MG63 (cell line): ENCODE measurements around the gene DEF6. TPM values are rescaled to one million over a fixed set of nuclear protein-coding genes. Genes with fewer than 3 reads are reported as not detected.

ENCODE experiments used
- DNase-seq: peaks from one replicate; pipeline ENCODE4 v3.0.0-alpha.2; 2020
- H3K27me3 ChIP-seq: fragments of 250-450 bp; sonication (Bioruptor Pico); 2 replicates; pipeline ENCODE4 v1.5.1; 2020; ENCODE audit warnings: mild to moderate bottlenecking, moderate library complexity
- H3K36me3 ChIP-seq: fragments of 250-450 bp; sonication (Bioruptor Pico); 2 replicates; pipeline ENCODE4 v1.5.1; 2020; ENCODE audit warnings: mild to moderate bottlenecking, moderate library complexity
- H3K4me3 ChIP-seq: fragments of 250-450 bp; sonication (Bioruptor Pico); 2 replicates; pipeline ENCODE4 v1.5.1; 2020; ENCODE audit warnings: mild to moderate bottlenecking, moderate library complexity
- H3K9me3 ChIP-seq: fragments of 250-450 bp; sonication (Bioruptor Pico); 2 replicates; pipeline ENCODE4 v1.5.1; 2020; ENCODE audit warnings: mild to moderate bottlenecking, moderate library complexity
- total RNA-seq: library from RNA; depleted of rRNA; stranded (reverse); fragments of >200 nt; shearing (Covaris generic); gene quantifications from 2 replicates; pipeline ENCODE4 v1.2.3, GENCODE V29; 2014; ENCODE audit warnings: low replicate concordance; rRNA removed

DEF6 gene, protein sequence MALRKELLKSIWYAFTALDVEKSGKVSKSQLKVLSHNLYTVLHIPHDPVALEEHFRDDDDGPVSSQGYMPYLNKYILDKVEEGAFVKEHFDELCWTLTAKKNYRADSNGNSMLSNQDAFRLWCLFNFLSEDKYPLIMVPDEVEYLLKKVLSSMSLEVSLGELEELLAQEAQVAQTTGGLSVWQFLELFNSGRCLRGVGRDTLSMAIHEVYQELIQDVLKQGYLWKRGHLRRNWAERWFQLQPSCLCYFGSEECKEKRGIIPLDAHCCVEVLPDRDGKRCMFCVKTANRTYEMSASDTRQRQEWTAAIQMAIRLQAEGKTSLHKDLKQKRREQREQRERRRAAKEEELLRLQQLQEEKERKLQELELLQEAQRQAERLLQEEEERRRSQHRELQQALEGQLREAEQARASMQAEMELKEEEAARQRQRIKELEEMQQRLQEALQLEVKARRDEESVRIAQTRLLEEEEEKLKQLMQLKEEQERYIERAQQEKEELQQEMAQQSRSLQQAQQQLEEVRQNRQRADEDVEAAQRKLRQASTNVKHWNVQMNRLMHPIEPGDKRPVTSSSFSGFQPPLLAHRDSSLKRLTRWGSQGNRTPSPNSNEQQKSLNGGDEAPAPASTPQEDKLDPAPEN
- 0.33 TPM in 1 of 2 replicates, not detected in the other for total RNA-seq

DNA sequence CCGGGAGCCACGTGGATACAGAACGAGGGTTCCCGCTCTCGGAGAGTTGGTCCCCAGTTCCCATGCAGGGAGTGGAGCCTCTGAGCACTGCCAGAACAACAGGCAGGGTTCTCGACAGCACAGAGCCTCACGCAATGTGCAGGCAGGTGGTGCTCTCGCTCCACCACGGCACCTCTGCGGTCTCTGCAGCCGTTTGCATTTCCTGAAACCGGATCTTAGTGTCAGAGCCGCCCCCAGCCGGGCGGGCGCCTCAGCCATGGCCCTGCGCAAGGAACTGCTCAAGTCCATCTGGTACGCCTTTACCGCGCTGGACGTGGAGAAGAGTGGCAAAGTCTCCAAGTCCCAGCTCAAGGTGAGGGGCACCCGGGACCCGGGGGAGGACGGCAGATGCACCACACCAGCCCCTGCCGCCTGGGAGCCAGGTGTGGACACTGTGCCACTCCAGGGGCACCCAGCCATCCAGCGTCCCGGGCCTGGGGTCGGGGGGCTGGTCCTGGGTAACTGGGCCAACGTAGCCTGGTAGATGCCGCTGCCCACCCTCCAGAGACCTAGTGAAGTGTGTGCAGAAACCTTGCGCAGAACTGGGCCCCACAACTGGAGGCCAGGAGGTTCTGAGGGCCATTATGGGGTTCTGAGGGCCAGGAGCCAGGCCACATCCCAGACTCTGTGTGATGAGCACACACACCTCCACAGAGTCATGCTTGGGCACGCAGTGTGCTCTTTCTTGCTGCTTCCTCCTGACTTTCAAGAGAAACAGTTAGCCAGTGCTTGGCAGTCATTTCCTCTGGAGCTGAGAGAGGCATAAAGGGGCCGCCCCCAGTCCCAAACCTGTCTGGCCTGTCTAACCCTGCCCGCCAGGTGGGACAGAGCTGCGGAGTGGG is at the start of gene DEF6:
DEF6 (plus strand) TSS at position 218 of the 881 bp plus-strand sequence; CDS start at position 257, 39 bp downstream.
- peaks cover 5% of the 10 kb centered on the region for H3K36me3 ChIP-seq
- DNase-seq: no peak
- no peaks in the 10 kb centered on the region for H3K9me3 ChIP-seq
- no peak within 1 kb of the TSS for H3K4me3 ChIP-seq
- no peaks in the 10 kb centered on the region for H3K27me3 ChIP-seq

DNA sequence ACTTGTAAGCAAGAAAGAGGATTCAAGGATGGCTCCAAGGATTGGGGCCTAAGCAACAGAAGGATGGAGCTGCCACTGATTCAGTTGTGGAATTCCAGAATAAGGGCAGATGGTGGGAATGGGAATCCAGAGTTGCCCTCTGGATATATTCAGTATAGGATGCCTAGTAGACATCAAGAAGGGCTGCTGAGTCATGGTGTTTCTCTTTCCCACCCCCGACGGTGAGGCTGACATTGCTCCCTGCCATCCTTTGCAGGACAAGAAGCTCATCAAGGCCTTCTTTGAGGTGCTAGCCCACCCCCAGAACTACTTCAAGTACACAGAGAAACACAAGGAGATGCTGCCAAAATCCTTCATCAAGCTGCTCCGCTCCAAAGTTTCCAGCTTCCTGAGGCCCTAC is 49.3 kb upstream of the DEF6 start:
- H3K4me3 ChIP-seq: no peak overlapping the region
- H3K9me3 ChIP-seq: no peaks in the 10 kb centered on the region
- H3K36me3 ChIP-seq: peaks cover 5% of the 10 kb centered on the region
- DNase-seq: no peak
- H3K27me3 ChIP-seq: no peaks in the 10 kb centered on the region

DNA sequence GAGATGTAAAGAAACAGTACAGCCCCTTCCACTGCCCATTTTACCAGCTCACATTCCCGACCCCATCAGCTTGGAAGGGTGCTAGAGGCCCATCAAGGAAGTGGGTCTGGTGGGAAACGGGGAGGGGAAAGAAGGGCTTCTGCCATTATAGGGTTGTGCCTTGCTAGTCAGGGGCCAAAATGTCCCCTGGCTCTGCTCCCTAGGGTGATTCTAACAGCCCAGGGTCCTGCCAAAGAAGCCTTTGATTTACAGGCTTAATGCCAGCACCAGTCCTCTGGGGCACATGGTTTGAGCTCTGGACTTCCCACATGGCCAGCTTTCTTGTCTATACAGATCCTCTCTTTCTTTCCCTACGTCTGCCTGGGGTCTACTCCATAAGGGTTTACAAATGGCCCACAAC is 48.7 kb upstream of the DEF6 start:
- peaks cover 5% of the 10 kb centered on the region for H3K36me3 ChIP-seq
- DNase-seq: no peak
- H3K4me3 ChIP-seq: no peak overlapping the region
- no peaks in the 10 kb centered on the region for H3K9me3 ChIP-seq
- H3K27me3 ChIP-seq: no peaks in the 10 kb centered on the region

DNA sequence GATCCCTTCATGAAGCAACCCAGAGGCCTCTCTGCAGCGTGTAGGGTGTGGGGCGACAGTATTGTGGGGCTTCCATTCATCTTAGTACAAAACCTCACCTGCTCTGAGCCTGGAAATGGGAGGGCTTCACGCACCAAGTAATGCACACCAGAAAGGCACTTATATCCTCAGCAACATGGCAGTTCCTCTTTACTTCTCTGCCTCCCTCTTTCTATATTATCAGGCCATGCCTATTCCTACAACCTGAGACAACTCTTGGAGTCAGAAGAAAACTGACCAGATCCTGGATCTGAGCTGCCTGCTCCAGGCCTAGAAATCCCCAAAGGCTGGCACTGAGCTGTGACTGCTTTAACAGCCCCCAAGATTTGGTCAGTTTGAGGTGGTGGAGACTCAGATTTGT is 45.7 kb upstream of the DEF6 start:
- DNase-seq: no peak
- Histone ChIP-seq H3K27me3 (no peaks in the 10 kb centered on the region), H3K36me3 (peaks cover under 1% of the 10 kb centered on the region), H3K9me3 (no peaks in the 10 kb centered on the region), H3K4me3 (no peak overlapping the region)

DNA sequence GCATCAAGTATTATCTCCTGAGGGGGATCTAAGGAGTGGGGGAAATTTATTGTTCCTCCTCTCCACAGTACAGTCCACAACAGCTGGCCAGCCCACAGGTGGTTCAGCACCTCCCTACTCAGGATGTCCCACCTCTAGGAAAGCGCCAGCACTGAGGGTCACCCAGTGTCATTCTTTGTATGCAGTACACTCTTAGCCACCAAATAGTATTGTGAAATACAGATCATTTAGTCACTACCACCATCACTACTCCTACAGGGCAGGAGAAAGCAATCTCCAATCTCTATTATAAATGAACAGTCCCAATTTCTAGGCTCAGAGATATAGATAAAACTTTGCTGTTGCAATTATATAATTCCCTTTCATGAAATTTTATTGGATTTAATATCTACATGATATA is 44.4 kb upstream of the DEF6 start:
- Histone ChIP-seq H3K27me3 (no peaks in the 10 kb centered on the region), H3K4me3 (no peak overlapping the region), H3K9me3 (no peaks in the 10 kb centered on the region), H3K36me3 (no peaks in the 10 kb centered on the region)
- DNase-seq: no peak

DNA sequence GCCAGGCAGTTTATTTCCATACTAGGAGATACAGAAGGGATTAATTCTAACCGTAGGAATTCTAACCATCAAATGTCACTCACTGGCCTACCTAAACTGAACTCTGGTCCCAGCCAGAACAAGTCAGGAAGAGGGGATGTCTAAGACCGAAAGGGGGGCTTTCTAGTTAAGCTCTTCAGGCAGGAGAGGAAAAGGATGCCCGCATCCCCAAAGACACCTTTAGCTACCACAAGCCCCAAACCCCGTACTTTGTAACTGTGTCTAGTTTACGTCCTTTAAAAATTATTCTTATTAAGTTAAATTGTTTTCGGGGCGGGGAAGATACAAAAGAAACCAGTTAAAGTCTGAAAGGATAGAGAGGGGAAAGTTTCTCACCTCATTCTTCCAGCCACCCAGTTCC is 39.3 kb upstream of the DEF6 start:
- no peak for DNase-seq
- Histone ChIP-seq H3K36me3 (no peaks in the 10 kb centered on the region), H3K9me3 (no peaks in the 10 kb centered on the region), H3K27me3 (no peaks in the 10 kb centered on the region), H3K4me3 (peak overlapping the region; percentile 89)

DNA sequence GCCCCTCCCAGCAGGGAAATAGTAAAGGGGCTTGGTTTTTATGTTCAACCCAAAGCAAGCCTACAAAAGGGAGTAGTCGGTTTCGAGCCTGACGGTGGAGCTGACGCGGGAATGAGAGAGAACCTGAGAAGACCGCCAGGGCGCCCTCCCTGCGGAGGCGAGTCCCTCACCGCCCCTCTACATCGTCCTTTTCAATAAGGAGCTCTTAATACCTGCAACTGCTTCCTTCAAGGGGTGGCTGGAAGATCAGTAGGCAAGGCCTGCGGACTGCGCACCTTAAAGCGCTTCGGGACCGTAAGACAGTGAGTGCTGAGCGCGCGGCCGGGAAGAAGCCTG is 38.8 kb upstream of the DEF6 start:
- Histone ChIP-seq H3K4me3 (peak overlapping the region; percentile 89), H3K9me3 (no peaks in the 10 kb centered on the region), H3K27me3 (no peaks in the 10 kb centered on the region), H3K36me3 (no peaks in the 10 kb centered on the region)
- DNase-seq: peak; percentile 33

DNA sequence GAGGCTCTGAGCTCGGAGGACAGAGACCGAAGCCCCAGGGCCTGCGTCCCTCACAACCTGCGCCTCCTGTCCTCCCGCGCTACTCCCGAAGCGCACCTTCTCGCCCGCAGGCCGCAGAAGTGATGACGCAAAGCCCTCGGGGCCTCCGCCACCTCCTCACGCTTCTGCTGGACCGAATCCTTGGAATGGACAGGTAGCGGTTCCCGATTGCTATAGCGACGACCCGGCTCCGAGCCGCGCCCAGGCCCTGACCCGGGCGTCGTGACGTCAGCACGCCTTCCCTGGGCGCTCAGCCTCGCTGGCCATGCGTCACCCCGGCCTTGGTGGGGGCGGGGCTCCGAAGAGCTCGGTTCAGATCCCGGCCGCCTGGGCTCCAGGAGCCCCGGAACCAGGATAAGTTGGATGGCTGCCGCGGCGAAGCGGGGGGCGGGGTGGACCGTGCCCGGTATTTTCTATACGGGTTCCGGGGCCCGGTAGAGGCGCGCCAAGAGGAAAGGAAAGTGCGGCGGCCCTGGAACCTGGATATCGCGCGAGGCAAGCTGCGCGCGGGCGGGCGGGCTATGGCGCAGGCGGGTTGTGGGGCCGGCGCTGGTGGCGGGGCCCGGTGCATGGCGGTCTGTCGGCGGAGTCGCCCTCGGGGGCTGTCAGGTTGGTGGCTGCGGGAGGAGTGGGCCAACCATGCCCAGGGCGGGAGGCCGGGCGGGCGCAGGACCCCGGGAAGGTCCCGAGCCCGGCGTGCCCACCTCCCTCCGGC is 38.2 kb upstream of the DEF6 start, which contains the start of gene ZNF76:
ZNF76 (plus strand) TSS at position 542 of the 754 bp plus-strand sequence. CDS start 21,417 bp downstream, outside the sequence.
- Histone ChIP-seq H3K27me3 (no peaks in the 10 kb centered on the region), H3K9me3 (no peaks in the 10 kb centered on the region), H3K4me3 (peak within 1 kb of the TSS; percentile 89), H3K36me3 (no peaks in the 10 kb centered on the region)
- DNase-seq: peak; percentile 97

DNA sequence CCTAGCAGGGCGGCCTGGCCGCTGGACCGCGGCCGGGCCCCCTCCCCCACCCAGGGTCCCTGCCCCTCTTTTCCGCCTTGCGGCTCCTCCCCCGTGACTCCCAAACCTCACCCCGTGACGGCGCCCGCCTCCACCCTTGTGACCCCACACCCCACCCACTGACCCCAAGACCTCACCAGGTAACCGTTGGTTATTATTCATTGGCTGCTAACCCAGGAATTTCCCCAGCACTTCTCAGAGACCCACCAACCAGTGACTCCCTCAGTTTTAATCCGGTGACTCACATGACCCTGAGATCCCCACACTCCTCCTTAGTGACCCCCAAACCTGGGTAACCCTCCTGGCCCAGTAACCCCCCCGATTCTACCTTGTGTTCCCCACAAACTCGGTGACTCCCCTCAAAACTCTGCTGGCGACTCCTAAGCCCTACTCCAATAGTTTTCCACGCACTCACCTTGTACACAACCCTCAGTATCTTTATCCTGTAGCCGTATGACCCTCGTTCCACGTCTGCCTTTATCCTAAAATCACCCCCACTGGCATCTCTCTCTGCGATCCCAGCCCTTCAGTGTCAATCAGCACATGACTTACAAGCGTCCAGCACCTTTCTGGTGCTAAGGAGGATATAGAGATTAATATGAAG is 37.5 kb upstream of the DEF6 start:
- no peaks in the 10 kb centered on the region for H3K36me3 ChIP-seq
- peak; percentile 71 for DNase-seq
- H3K9me3 ChIP-seq: no peaks in the 10 kb centered on the region
- no peaks in the 10 kb centered on the region for H3K27me3 ChIP-seq
- H3K4me3 ChIP-seq: peak overlapping the region; percentile 89

DNA sequence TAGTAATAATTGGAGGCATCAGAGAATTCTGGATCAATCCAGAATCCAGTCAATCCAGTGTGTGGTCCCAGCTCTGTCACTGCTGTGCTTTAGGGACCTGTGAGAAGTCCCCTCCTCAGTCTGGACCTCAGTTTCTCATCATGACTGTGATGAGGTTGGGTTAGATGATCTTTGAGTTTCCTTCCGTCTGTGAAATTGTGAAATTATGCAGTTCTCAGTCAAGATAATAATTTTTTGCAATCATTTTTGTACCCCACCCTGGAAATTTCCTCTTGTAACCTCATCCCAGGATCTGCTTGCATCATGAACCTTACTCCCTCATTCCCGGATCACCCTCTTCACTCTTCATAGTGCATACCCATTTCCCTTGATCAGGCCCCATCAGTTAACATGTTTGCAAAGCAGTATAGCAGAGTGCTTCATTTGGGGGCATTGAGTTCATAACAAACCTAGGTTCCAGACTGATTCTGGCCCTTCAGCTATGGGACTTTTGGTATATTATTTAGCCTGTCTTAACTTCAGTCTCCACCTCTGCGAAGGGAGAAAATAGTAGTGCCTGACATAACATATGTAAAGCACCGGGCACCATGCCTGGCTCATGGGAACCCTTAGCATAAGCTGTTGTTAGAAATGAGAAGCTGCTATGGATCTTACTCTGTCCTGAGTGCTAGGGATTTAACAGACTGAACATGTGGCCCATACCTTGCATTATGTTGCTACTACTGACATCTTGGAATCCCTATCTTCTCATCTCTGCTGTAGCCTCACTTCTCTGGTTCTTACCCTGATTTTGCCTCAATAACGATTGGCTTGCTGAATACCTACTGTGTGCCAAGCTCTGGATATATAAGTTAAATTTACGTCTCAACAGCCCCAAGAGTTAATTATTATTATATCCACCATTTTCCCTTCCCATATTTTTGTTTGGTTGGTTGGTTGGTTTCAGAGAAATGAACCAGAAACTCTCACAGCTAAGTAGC is 36.7 kb upstream of the DEF6 start:
- H3K4me3 ChIP-seq: peak overlapping the region; percentile 89
- H3K27me3 ChIP-seq: no peaks in the 10 kb centered on the region
- no peaks in the 10 kb centered on the region for H3K36me3 ChIP-seq
- DNase-seq: no peak
- no peaks in the 10 kb centered on the region for H3K9me3 ChIP-seq

DNA sequence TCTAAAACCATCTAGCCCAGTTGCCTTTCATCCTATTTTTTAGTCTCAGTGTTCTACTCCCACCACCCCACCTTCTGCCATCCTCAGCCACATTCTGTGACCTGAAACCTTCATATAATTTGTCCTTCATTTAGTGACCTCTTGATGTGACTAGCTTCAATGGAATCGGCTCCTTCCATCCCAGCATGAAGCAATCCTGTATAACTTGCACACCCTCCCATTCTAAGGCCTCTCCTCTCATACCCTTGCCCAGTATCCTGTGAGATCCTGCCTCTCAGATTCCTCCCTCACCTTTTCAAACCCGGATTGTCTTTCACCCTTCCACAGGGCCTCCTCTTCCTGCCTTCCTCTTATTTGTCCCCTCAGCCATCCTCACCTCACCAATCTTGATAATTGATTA is 35.0 kb upstream of the DEF6 start:
- no peaks in the 10 kb centered on the region for H3K36me3 ChIP-seq
- no peaks in the 10 kb centered on the region for H3K9me3 ChIP-seq
- H3K27me3 ChIP-seq: no peaks in the 10 kb centered on the region
- no peak for DNase-seq
- no peak overlapping the region for H3K4me3 ChIP-seq

DNA sequence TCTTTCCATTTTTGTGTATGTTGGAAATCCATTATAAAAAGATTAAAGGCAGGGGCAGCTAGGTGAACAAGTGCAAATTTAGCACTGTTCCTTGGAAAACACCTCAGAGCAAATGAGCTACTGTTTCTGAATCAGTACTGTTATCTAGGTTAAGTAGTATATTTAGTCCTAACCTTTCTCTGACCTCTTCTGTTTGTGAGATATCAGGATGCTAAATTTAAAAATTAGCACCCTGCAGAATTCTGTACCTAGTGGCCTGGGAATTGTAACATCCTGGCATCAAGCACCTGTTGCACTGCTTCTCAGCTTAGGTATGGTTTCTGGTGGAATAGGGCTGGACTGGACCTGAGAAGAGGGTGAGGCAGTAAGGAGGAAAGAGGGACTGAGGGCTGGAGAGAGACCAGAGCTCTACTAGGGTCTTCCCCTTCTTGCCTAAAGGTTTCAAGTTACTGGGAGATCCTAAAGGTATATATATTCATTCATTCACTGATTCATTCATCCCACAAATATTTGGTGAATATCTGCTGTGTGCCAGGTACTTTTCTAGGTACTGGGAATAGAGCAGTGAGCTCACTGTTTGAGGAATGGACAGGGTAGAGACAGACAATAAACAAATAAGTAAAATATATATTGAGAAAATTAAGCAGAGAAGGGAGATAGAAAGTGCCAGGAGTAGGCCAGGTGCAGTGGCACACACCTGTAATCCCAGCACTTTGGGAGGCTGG is 32.9 kb upstream of the DEF6 start:
- Histone ChIP-seq H3K4me3 (no peak overlapping the region), H3K36me3 (no peaks in the 10 kb centered on the region), H3K9me3 (no peaks in the 10 kb centered on the region), H3K27me3 (no peaks in the 10 kb centered on the region)
- DNase-seq: no peak

DNA sequence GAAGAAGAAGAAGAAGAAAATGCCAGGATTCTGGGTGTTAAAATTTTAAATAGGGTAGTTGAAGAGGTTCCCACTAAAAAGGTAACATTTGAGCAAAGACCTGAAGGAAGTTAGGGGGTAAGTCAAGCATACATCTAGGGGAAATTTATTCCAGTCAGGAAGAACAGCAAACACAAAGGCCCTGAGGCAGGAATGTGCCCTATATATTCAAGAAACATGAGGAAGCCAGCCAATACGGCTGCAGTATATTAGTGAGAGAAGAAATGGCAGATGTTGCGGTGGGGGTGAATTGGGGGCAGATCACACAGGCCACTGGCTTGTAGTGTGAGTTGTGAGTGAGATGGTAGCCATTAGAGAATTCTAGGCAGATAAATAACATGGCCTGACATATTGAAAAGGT is 32.1 kb upstream of the DEF6 start:
- no peaks in the 10 kb centered on the region for H3K9me3 ChIP-seq
- H3K27me3 ChIP-seq: no peaks in the 10 kb centered on the region
- no peak overlapping the region for H3K4me3 ChIP-seq
- H3K36me3 ChIP-seq: no peaks in the 10 kb centered on the region
- no peak for DNase-seq

DNA sequence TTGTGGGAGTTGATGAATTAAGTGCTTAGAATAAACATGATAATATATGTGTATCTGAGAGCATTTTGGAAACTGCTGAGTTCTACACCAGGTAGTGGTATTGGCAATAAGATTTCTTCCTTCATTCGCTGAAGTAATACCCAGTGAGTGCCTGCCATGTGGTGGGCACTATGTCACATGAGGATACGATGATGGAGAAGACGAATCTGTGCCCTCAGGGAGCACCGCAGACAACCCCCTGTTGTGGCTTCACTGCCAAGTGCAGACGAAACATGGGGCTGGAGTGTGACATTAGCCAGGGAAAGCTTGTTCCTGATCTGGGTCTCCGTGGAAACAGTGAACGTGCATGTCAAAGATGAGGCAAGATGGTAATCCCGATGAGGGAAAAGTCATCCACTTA is 30.2 kb upstream of the DEF6 start:
- no peak for DNase-seq
- H3K4me3 ChIP-seq: no peak overlapping the region
- H3K9me3 ChIP-seq: no peaks in the 10 kb centered on the region
- no peaks in the 10 kb centered on the region for H3K27me3 ChIP-seq
- H3K36me3 ChIP-seq: no peaks in the 10 kb centered on the region
